Panc1 (cell line): ENCODE measurements around the gene PPP3R1. TPM values are rescaled to one million over a fixed set of nuclear protein-coding genes. Genes with fewer than 3 reads are reported as not detected.

Source experiments
- ATAC-seq: fragments of 200-7000 bp; cut with Tn5 transposase; 2 replicates; pipeline ENCODE4 v1.9.1; 2020; ENCODE audit warnings: mild to moderate bottlenecking, moderate library complexity
- BruUV-seq: library from RNA; stranded (reverse); fragments of 400-500 nt; replicated peaks from 2 replicates; lab custom pipeline; 2021; lab: Mats Ljungman, UMichigan
- CTCF ChIA-PET: fragments of 300-600 bp; sonication (Branson Sonifier 250); formaldehyde crosslinking; loops from one replicate; lab custom pipeline; 2022; ENCODE audit warnings: antibody characterized with exemption; lab: Charles Lee
- POLR2A ChIA-PET: fragments of 300-600 bp; sonication (Branson Sonifier 250); formaldehyde crosslinking; loops from one replicate; lab custom pipeline; 2022; ENCODE audit warnings: antibody characterized with exemption; lab: Charles Lee
- DNase-seq: peaks from one replicate; pipeline ENCODE4 v3.0.0-alpha.2; 2010; ENCODE audit warnings: low read depth, low spot score
- H3K27ac ChIP-seq: 2 replicates; pipeline ENCODE4 v1.5.1; 2011; ENCODE audit warnings: mild to moderate bottlenecking, low read length, inconsistent platforms
- H3K27me3 ChIP-seq: fragments of 200-500 bp; sonication (Bioruptor generic); 2 replicates; pipeline ENCODE4 v1.6.0; 2014; ENCODE audit warnings: low read length, inconsistent platforms; ENCODE audit not compliant: control insufficient read depth, insufficient read depth
- H3K36me3 ChIP-seq: fragments of 200-500 bp; sonication (Bioruptor generic); 2 replicates; pipeline ENCODE4 v1.5.1; 2014; ENCODE audit warnings: inconsistent platforms, mild to moderate bottlenecking, low read length, moderate library complexity; ENCODE audit not compliant: control insufficient read depth, insufficient read depth
- H3K4me1 ChIP-seq: 2 replicates; pipeline ENCODE4 v1.5.1; 2011; ENCODE audit warnings: inconsistent platforms, mild to moderate bottlenecking, low read length, moderate library complexity; ENCODE audit not compliant: control insufficient read depth, insufficient read depth
- H3K4me3 ChIP-seq, 2 experiments: 2 replicates each; pipeline ENCODE4 v1.5.1; 2011 to 2012; ENCODE audit warnings: low read depth in 2 of 2, low read length in 2 of 2, mild to moderate bottlenecking in 2 of 2, inconsistent platforms in 1 of 2, moderate library complexity in 1 of 2
- H3K9me3 ChIP-seq: fragments of 200-500 bp; sonication (Bioruptor generic); 2 replicates; pipeline ENCODE4 v1.5.1; 2014; ENCODE audit warnings: low read depth, mild to moderate bottlenecking, inconsistent platforms, low read length, moderate library complexity; ENCODE audit not compliant: control insufficient read depth, insufficient read depth
- POLR2AphosphoS5 ChIP-seq: IDR thresholded peaks from 2 replicates; pipeline ENCODE4 v1.6.1; 2012; ENCODE audit warnings: mild to moderate bottlenecking, low read depth, low read length, moderate library complexity
- SIN3A ChIP-seq: IDR thresholded peaks from 2 replicates; pipeline ENCODE4 v1.6.1; 2012; ENCODE audit warnings: low read depth, mild to moderate bottlenecking, low read length, moderate library complexity, borderline replicate concordance; ENCODE audit not compliant: insufficient read depth
- TCF7L2 ChIP-seq: IDR thresholded peaks from 2 replicates; pipeline ENCODE4 v1.6.1; 2011; ENCODE audit warnings: mild to moderate bottlenecking, low read depth, low read length, inconsistent platforms
- in situ Hi-C: cut with HindIII; loops from 2 replicates; pipeline ENCODE4 v1.10.0; 2016; ENCODE audit warnings: low sequenced_read_pairs, low pct_unique_long_range_greater_than_20kb
- intact Hi-C: fragments of 100-400 bp; cut with micrococcal nuclease; formaldehyde crosslinking; loops from one replicate; pipeline ENCODE4 v1.10.0; 2022; ENCODE audit not compliant: unreplicated experiment
- total RNA-seq: library from RNA; stranded (reverse); gene quantifications from one replicate; pipeline ENCODE4 v1.2.1, GENCODE V29; 2021; ENCODE audit not compliant: unreplicated experiment
- TF ChIP-seq, protein P1 (sequence below), 2 experiments: IDR thresholded peaks; 2 replicates each; pipeline ENCODE4 v1.6.1; 2011 to 2012; ENCODE audit warnings: low read depth in 2 of 2, control low read depth in 1 of 2, low read length in 1 of 2, mild to moderate bottlenecking in 1 of 2, moderate library complexity in 1 of 2; ENCODE audit not compliant: insufficient read depth in 1 of 2
- TF ChIP-seq, protein P2 (sequence below): fragments of 450-650 bp; IDR thresholded peaks from 2 replicates; pipeline ENCODE4 v1.5.1; 2017; ENCODE audit warnings: mild to moderate bottlenecking

Gene PPP3R1
- total RNA-seq, 1 experiment from 2014 or later: 77.9 TPM

DNA sequence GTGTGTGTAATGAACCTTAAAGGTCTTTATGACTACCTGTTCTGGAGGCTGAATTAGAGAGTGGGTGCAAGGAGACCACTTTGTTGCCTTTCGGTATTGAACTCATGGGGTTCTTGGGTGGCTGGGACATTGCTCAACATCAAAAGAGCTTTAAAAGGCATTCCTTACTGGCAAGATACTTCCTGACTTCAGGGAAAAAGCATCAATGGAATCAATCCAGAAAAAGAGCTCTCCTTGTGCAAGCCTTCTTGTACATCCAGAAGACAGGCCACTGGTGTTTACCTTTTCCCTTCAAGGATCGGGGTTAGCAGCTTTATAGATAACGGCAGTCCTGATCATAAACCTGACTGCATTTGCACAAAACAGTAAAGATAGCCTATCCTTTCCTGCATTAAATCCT lies 85.1 kb downstream of the PPP3R1 start:
- no peak overlapping the region for H3K27ac ChIP-seq
- TF ChIP-seq POLR2AphosphoS5 (no peak), SIN3A (no peak), TCF7L2 (no peak)
- TF ChIP-seq, protein P1, sequence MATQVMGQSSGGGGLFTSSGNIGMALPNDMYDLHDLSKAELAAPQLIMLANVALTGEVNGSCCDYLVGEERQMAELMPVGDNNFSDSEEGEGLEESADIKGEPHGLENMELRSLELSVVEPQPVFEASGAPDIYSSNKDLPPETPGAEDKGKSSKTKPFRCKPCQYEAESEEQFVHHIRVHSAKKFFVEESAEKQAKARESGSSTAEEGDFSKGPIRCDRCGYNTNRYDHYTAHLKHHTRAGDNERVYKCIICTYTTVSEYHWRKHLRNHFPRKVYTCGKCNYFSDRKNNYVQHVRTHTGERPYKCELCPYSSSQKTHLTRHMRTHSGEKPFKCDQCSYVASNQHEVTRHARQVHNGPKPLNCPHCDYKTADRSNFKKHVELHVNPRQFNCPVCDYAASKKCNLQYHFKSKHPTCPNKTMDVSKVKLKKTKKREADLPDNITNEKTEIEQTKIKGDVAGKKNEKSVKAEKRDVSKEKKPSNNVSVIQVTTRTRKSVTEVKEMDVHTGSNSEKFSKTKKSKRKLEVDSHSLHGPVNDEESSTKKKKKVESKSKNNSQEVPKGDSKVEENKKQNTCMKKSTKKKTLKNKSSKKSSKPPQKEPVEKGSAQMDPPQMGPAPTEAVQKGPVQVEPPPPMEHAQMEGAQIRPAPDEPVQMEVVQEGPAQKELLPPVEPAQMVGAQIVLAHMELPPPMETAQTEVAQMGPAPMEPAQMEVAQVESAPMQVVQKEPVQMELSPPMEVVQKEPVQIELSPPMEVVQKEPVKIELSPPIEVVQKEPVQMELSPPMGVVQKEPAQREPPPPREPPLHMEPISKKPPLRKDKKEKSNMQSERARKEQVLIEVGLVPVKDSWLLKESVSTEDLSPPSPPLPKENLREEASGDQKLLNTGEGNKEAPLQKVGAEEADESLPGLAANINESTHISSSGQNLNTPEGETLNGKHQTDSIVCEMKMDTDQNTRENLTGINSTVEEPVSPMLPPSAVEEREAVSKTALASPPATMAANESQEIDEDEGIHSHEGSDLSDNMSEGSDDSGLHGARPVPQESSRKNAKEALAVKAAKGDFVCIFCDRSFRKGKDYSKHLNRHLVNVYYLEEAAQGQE (IDR thresholded peaks at IDR 0.05; ENCODE audit: insufficient read depth in 1 of 2, low read depth in 2 of 2, low read length in 1 of 2): no peak
- TF ChIP-seq, protein P2, sequence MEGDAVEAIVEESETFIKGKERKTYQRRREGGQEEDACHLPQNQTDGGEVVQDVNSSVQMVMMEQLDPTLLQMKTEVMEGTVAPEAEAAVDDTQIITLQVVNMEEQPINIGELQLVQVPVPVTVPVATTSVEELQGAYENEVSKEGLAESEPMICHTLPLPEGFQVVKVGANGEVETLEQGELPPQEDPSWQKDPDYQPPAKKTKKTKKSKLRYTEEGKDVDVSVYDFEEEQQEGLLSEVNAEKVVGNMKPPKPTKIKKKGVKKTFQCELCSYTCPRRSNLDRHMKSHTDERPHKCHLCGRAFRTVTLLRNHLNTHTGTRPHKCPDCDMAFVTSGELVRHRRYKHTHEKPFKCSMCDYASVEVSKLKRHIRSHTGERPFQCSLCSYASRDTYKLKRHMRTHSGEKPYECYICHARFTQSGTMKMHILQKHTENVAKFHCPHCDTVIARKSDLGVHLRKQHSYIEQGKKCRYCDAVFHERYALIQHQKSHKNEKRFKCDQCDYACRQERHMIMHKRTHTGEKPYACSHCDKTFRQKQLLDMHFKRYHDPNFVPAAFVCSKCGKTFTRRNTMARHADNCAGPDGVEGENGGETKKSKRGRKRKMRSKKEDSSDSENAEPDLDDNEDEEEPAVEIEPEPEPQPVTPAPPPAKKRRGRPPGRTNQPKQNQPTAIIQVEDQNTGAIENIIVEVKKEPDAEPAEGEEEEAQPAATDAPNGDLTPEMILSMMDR: no peak
- no peak for DNase-seq
- BruUV-seq: no TSS peak
- H3K9me3 ChIP-seq: no peaks in the 10 kb centered on the region
- ChIA-PET CTCF (no interaction called here), POLR2A (no interaction called here)
- no peaks in the 10 kb centered on the region for H3K27me3 ChIP-seq
- peaks cover 26% of the 10 kb centered on the region; the same call in 1 of the 2 replicates for H3K36me3 ChIP-seq
- in situ Hi-C loops (no loop called here), intact Hi-C loops (no loop called here)
- ATAC-seq: no peak
- H3K4me1 ChIP-seq: no peaks in the 10 kb centered on the region
- H3K4me3 ChIP-seq: no peak overlapping the region

DNA sequence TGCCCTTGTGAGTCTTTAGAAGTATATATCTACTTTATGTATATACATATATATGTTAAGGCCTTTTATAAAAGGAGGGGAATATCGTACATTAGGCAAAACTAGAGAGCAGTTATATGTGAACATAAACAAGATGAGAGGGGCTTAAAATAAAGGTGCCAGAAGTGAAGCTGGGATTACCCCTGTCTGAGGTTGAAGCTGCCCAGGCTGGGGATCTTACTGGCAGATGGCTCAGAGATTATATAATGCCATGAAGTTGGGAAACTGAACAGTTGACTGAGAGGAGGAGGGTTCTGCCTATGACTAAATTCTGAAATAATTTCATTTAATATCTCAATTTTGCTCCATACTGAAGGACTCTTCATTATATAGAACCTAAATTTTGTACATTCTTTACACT lies 88.7 kb downstream of the PPP3R1 start:
- no peak for ATAC-seq
- in situ Hi-C loops: no loop called here

More for the DNA sequence above, 88.7 kb downstream of the PPP3R1 start:
- intact Hi-C loops: no loop called here
- Histone ChIP-seq H3K36me3 (peaks cover 32% of the 10 kb centered on the region), H3K27ac (no peak overlapping the region), H3K4me1 (no peaks in the 10 kb centered on the region), H3K4me3 (no peak overlapping the region), H3K9me3 (no peaks in the 10 kb centered on the region), H3K27me3 (no peaks in the 10 kb centered on the region)
- ChIA-PET CTCF (no interaction called here), POLR2A (no interaction called here)
- TF ChIP-seq, protein P1 (IDR thresholded peaks at IDR 0.05; ENCODE audit: insufficient read depth in 1 of 2, low read depth in 2 of 2, low read length in 1 of 2): no peak
- no peak for TF ChIP-seq TCF7L2
- no peak for TF ChIP-seq POLR2AphosphoS5
- no peak for TF ChIP-seq SIN3A
- DNase-seq: no peak
- BruUV-seq: no TSS peak
